ENCODE results near the gene NPR2. TPM values are rescaled to one million over a fixed set of nuclear protein-coding genes. Genes with fewer than 3 reads are reported as not detected.

Gene NPR2
- total RNA-seq, 1 donor from 2014 or later: 20.6 TPM

- H3K4me1 ChIP-seq: peaks cover 32% of the 10 kb centered on the region
- H3K9me3 ChIP-seq: no peaks in the 10 kb centered on the region
- peaks cover 37% of the 10 kb centered on the region for H3K36me3 ChIP-seq
- H3K27ac ChIP-seq: peak overlapping the region; percentile 76
- no peaks in the 10 kb centered on the region for H3K27me3 ChIP-seq (ENCODE audit: low read depth)
- no peak for DNase-seq
- ATAC-seq: no peak
- TF ChIP-seq CTCF (IDR thresholded peaks at IDR 0.05): no peak
- intact Hi-C loops (cut with DNase I): no loop called here
- H3K4me3 ChIP-seq: peak overlapping the region; percentile 63
These were observed 20.1 kb downstream of the NPR2 start for GRCh38 chr9:35811381-35812024.

- TF ChIP-seq CTCF (IDR thresholded peaks at IDR 0.05): no peak
- DNase-seq (peak; percentile 97), ATAC-seq (peak; percentile 81 to 82)
- H3K36me3 ChIP-seq: peaks cover 31% of the 10 kb centered on the region
- no peaks in the 10 kb centered on the region for H3K27me3 ChIP-seq (ENCODE audit: low read depth)
- peak within 1 kb of the TSS; percentile 76 for H3K27ac ChIP-seq
- H3K4me1 ChIP-seq: peaks cover 32% of the 10 kb centered on the region
- intact Hi-C loops (cut with DNase I): no loop called here
- H3K4me3 ChIP-seq: peak within 1 kb of the TSS; percentile 63
- H3K9me3 ChIP-seq: no peaks in the 10 kb centered on the region
These were observed 20.7 kb downstream of the NPR2 start, which contains the start of gene SPAG8 for GRCh38 chr9:35812025-35812602. SPAG8 (minus strand) TSS chr9:35812262; CDS start chr9:35812147, 115 bp downstream.

GRCh38 chr9:35813434-35814105 lies 22.2 kb downstream of the NPR2 start:
- intact Hi-C loops (cut with DNase I): no loop called here
- H3K4me3 ChIP-seq: peak overlapping the region; percentile 76
- no peak for DNase-seq
- no peaks in the 10 kb centered on the region for H3K27me3 ChIP-seq (ENCODE audit: low read depth)
- peaks cover 32% of the 10 kb centered on the region for H3K4me1 ChIP-seq
- H3K36me3 ChIP-seq: peaks cover 16% of the 10 kb centered on the region
- TF ChIP-seq CTCF (IDR thresholded peaks at IDR 0.05): no peak
- no peak for ATAC-seq
- no peaks in the 10 kb centered on the region for H3K9me3 ChIP-seq
- peak overlapping the region; percentile 93 for H3K27ac ChIP-seq

GRCh38 chr9:35814106-35814840 lies 22.9 kb downstream of the NPR2 start:
- Histone ChIP-seq H3K4me1 (peaks cover 32% of the 10 kb centered on the region), H3K27ac (peak overlapping the region; percentile 93), H3K27me3 (ENCODE audit: low read depth) (no peaks in the 10 kb centered on the region), H3K36me3 (peaks cover 9% of the 10 kb centered on the region), H3K4me3 (peak overlapping the region; percentile 76), H3K9me3 (no peaks in the 10 kb centered on the region)
- intact Hi-C loops (cut with DNase I): no loop called here
- ATAC-seq: peak; percentile 66 to 67
- TF ChIP-seq CTCF (IDR thresholded peaks at IDR 0.05): peak; percentile 33
- peak; percentile 81 for DNase-seq

GRCh38 chr9:35814841-35815543 lies 23.6 kb downstream of the NPR2 start, which contains the start of gene HINT2:
HINT2 (minus strand) TSS chr9:35815042; CDS start chr9:35814979, 63 bp downstream.
- Histone ChIP-seq H3K36me3 (peaks cover 2% of the 10 kb centered on the region), H3K4me1 (peaks cover 32% of the 10 kb centered on the region), H3K4me3 (peak within 1 kb of the TSS; percentile 76), H3K9me3 (no peaks in the 10 kb centered on the region), H3K27ac (peak within 1 kb of the TSS; percentile 93), H3K27me3 (ENCODE audit: low read depth) (no peaks in the 10 kb centered on the region)
- TF ChIP-seq CTCF (IDR thresholded peaks at IDR 0.05): no peak
- DNase-seq (peak; percentile 98), ATAC-seq (peak; percentile 96)
- intact Hi-C loops (cut with DNase I): no loop called here

Measured in lower lobe of right lung (tissue), 2 donors.